ENCODE data around the gene LMO2.

LMO2 gene

DNA sequence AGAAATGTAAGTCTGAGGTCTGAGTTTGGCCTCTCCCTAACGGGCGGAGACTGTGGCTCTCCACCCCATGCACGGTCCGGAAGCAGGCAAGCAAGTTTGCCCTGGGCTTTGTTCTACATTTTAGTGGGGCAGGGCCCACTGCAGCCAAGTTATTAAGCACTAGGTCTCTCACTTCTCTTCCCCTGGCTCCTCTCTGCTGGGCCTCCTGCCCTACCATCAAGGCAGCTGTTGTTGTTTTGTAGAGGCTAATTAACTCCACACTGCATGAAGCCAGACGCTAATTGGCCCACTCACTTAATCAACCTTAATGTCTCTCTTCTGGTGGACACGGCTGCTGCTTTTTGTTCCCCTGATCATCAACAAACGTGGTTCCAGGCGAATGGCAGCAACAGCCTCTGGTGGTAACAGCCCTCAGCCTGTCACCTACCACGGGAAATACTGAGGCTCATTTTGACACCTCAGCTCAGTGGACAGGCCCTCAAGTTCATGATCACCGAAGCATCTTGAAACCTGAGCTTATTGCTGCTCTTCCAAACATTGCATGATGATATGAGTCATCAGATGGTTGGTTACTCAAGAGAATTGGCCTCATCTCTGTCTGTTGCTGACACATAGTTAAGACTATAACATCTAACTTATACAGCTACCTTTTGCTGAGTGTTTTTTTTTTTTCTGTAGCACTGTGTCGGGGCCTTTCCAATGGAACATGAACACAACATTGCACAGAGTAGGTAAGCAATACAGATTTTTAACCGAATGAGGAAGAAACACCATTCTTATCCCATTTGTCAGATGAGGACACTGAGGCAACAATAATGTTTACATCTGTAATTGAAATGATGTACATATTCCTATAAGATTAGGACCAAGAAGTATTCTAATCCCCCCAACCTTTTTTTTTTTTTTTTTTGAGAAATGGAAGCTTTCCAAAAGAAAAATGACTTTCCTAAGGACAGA is 20.8 kb upstream of the LMO2 start:
- no peak for DNase-seq

DNA sequence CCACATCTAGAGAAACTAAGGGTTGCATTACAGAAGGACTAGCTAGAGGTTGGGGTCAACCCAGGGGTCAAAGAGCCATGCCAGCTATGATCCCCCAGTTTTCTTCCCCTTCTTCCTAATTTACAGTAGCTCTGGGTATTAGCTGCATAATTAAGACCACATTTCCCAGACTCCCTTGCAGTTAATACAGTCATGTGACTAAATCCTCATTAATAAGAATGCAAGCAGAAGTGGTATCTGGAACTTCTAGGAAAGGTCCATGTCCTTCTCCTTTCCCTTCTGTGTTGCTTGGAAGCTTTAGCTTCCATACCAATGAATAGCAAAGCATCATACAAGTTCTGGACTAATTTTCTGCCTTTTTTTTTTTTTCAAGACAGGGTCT is 19.1 kb upstream of the LMO2 start:
- no peak for DNase-seq

DNA sequence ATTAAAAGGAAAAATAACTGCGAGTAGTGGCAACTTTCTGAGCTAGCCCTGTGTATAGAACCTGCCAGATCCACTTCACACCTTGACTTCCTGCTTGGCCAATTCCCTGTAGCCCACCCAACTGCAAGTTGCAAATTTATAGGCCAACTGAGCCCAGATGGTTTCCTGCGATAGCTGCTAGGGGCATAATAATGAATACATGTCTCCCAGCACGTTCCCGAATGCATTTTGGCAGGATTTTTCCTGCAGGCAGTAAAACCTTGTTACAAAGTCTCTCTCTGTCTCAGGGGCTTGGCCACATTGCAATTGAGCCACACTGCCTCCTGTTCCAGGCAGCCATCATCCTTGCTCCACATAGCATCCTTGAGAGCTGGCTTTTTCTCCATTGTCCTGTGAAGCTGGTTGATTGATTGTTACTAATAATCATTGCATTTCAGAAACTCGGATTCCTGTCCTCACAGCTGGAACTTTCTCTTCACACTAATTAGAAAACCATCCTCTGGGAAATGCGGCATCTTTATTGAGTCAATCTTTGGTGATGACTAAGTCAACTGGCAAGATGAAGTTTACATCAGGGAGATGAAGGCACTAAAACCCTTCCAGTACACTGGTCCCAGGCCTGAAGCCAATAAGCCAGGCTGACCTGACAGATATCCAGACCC is 18.6 kb upstream of the LMO2 start:
- no peak for DNase-seq

DNA sequence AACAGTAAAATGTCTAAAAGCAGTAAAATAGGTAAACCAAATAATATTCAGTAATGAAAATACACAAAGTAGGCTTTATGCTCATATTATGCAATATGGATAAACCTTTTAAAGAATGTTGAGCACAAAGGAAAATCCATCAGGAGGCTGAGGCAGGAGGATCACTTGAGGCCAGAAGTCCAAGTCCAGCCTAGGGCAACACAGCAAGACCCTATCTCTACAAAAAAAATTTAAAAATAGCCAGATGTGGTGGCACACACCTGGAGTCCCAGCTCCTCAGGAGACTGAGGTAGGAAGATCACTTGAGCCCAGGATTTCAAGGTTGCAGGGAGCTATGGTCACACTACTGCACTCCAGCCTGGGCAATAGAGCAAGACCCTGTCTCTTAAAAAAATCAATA is 17.7 kb upstream of the LMO2 start:
- no peak for DNase-seq

DNA sequence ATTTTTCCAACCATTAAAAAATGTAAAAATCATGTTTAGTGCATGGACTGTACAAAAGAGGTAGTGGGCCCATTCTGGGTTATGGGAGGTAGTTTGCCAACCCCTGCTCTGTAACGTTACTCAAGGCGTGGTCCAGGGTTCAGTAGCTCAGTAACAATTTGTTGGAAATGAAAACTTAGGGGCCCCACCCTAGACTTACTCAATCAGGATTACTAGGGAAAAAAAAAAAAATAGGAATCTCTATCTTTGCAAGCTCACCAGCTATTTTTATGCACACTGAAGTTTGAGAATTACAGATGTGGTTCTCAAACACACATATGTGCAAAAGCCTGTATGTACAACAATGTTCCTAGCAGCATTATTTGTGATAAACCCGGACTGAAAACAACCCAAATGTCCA is 17.3 kb upstream of the LMO2 start:
- DNase-seq, result no peak

DNA sequence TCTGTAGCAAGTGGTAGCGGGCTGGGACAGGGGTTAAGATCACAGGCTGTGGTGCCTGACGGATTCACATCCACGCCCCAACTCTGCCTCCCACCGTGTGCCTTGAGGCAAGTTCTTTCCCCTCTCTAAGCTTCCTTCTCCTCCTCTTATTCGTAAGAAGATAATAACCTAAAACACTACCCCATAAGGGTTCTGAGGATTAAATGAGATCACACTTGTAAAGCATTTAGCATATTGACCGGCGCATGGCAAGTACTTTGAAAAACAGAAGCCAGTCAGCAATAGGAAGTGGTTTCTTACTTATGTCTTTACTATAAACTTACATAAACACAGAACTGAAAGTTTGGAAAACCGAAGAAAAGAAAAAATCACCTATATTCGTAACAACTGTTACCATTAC is 15.5 kb upstream of the LMO2 start:
- no peak for DNase-seq

DNA sequence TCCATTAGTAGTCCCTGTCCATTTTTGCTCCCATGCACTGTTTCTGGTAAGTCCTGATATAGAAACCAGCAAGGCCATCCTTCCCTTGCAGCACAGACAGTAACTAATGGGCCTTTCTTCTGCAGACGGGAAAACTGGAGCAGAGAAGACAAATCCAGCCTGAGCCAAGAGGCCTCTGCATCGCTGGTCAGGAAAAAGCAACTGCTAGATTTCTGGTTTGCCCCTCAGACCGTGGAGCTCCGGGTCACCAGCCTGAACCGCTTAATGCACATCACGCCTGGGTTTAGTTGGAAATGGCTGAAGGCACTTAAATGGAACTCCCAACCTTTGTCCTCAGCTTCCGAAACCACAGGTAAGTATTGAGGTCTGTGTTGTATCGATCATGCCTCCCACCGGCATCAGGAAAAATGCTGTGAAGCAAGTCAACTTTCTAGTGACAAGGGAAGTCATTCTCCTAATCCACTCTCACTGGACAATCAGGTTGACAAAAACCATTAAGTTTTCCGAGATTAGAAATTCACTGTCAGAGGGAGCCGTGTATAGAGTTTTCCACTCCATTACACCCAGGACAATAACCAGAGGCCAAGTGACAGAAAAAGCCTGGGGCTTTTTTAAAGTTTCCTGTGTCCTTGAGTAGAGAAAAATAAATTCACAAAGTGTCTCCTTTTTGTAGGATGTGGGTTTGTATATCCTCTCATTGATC is 14.8 kb upstream of the LMO2 start:
- DNase-seq, result no peak

DNA sequence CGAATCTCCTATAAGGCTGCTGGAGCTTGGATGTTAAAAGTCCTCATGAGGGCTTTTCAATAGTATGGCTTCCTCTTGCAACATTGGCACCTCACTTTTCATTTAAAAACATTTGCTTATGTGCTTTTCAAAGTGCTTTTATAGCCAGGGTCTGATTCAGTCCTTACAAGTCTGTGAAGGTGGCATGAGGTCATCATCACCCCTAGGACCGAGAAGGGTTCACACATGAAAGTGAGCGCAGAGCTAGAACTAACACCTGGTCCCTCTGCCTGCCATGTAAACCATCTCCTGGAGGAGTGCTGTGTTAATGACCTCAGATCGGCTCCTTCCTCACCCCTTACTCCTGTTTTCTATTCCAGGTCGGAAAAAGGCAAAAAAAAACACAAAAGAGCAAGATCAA is 12.2 kb upstream of the LMO2 start:
- DNase-seq, result no peak

DNA sequence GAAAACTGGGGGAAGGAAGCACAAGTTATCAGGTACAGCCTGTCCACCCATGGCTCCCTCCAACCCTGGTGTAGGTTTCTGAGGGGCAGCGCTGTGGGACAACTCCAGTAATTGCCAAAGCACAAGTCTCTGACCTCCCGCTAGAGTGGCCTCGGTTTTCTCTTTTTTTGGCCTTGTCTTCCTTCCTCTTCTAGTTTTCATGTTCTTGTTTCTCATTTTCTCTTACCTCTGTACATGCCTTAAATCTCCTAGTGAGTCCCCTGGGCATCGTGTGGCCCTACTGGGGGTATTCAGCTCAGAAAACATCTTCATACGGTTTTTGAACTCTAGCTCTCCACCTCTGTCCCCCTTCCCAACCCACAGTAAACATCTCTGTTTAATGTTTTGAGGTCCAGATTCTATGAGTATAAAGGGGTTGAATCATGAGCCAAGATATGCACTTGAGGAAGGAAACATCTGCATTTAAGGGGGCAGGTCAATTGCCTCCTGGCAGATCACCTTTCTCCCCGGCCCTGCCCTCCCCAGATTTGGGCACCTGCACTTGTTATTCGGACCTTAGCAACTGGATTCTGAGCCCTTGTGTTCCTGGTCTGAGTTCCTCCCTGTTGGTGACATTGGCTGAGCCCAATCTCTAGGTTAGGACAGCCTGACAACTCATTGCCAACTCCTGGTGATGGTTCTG is 8.4 kb upstream of the LMO2 start:
- DNase-seq, result no peak

DNA sequence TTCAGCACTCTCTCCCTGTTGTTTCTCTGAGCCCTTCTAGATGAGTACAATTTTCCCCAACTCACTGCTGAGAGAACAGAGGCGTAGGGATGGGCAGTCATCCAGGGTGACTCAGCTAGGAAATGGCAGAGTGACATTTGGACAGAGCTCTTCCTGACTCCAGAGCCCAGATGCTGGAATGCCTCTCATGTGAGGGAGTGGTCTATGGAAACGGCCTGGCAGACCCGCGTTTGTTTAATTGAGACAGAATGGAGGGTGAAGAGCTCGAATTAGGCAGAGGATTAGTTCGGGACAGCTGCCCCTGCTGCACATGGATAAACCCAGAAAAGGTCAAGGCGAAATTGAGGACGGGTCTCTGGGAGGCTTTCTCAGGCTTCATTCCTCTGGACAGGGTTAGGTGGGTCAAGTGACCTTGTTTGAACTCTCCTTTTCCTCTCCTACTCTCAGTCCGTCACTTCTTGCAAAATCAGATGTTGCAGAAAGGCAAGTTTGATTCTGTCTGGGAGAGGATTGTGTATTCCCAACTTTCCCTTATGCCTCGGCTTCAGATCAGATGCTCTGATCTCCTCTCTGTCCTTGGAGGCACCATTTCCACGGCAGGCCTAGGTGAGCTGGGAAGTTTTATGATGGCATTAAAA is 7.6 kb upstream of the LMO2 start:
- no peak for DNase-seq

DNA sequence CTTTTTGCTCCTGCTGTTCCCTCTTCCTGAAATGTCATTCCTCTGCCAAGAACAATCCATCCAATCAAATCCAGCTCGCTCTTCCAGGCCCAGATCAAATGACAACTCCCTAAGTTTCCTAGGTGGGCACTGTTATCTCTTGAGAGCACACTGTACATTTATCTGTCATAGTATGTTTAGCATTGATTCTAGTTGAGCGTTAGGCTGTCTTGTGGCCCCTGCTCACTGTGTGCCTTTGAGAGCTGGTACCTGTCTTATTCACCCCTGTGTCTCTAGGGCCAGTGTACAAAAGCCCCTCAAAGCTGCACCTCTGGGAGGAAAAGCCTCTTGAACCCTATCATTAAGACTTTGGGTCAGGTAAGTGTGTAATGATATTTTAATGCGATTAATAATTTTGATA is 7.1 kb upstream of the LMO2 start:
- no peak for DNase-seq

DNA sequence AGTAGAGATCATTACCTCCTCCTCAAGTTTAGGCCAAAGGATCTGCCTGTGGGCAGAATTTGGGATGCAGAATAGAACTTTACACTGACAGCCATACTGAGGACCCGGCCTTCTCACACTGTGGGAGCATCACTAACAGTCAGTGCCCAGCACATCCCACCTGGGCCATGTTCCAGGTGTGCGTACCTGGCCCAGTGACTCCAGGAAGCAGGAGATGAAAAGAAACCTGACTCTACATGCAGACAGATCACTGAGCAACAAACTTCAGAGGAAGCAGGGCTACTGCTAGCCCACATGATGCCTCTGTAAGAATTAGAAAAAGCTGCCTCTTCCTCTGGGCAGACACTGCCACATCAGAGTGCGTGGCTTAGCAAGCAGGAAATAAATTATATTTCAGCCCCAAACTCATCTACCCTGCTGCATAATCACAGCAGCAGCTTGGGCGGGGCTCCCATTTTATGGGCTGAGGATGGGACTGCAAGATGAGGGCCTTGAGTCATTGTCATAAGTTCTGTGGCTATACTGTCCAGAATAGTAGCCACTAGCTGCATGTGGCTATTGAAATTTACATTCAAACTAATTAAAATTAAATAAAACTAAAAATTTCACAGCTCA is 6.0 kb upstream of the LMO2 start:
- DNase-seq, result no peak

DNA sequence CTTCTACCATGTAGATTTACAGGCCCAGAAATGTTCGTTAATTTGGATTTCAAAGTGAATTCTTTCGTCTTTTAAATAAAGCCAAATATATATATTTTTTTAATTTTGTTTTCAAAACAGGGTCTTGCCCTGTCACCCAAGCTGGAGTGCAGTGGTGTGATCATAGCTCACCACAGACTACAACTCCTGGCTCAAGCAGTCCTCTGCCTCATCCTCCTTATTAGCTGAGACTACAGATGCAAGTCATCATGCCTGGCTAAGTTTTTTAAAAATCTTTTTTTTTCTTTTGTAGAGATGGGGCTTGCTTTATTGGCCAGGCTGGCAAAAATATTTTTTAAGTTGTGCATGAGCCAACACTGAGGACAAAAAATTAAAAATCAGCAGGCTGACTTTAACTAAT is 5.0 kb upstream of the LMO2 start:
- DNase-seq, result no peak

DNA sequence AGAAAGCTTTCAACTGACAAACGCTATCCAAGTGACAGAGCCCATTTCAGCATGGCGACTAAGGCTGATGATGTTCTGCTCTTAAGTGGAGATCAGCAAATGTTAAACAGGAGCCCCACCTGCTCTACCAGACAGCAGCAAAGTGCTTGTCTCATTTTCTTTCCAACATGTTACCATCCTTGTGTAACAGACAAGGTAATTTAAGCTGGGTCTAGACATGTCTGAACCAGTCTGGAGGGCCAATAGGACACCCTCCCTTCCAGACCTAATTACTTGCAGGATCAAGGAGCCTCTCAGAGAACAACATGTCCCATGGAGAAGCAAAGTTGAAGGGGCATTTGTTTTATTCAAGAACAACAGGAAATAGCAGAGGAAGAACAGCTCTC is 3.9 kb upstream of the LMO2 start:
- no peak for DNase-seq

DNA sequence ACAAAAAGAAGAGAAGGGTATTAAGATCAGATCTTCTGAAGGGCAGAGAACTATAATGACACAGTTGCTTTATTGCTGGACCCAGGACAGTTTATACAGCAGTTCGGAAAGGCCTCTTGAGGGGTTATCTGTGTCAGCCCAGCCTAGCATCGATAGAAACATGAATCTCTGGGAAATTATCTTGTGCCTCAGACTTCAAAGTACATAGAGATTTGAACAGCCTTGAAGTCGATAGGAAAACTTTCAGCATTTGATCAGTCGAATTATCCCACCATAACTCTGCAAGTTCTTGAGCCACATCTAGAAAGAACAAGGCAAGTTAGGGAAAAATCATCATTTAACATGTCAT is 2.5 kb upstream of the LMO2 start:
- no peak for DNase-seq

DNA sequence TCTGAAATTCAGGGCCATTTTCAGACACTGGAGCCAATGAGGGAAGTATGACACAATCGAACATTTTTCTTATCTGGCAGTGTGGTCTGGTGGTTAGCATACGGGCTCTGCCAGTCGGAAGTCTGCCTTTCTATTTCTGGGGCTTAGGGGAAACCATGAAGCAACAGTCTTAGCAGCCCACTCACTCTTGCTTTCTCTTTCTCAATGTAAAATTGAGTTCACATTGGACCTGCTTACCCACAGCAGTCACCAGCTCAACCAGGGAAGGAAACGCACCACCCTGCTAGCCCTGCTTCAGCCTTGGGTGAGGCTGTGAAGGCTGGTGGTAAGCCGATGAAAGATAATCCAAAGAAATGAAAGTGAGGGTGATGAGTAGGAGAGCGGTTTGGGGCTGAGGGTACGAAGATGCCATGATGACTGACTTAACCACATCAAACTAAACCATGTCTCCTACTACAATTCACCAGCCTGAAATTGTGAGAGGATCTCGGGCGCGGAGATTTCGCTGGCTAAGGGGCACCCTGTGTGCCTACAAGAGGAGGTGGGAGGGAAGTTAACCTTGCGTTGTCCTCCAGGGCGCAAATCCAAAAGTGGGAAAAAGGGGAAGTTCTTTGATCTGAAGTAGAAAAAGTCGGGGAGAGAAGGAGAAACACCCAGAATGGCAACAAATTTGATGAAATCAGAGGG is 2.0 kb upstream of the LMO2 start:
- DNase-seq, result peak; percentile 67

DNA sequence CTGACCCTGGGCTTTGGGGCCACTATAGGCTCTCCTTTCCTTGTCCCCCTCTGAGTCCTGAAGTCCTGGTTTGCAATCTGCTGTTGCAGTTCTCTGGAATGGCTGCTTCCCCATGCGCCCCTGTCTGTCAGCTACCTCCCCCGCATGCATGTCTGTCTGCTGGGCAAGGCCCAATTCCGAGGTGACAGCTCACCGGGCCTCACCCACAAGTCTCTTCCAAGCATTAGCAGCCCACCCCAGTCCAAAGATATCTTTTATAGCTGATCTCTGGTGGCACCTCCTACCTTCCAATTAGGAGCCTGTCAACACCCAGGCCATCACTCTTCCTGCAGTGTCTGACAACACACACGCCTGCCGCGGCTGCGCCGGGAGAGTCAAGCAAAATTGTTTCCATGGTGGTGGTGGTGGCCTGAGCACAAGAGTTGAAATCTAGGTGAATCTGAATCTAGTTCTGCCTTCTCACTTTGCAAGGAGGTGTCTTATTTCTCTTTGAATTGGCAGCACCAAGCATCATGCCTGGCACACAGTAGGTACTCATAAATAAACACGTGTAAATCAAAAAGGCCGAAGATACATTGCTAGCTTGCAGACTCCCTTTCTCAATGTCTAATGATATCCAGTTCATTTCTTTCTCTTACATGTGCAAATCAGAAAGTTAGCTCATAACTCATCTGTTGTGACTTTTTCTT is 1.2 kb upstream of the LMO2 start:
- DNase-seq, result no peak

DNA sequence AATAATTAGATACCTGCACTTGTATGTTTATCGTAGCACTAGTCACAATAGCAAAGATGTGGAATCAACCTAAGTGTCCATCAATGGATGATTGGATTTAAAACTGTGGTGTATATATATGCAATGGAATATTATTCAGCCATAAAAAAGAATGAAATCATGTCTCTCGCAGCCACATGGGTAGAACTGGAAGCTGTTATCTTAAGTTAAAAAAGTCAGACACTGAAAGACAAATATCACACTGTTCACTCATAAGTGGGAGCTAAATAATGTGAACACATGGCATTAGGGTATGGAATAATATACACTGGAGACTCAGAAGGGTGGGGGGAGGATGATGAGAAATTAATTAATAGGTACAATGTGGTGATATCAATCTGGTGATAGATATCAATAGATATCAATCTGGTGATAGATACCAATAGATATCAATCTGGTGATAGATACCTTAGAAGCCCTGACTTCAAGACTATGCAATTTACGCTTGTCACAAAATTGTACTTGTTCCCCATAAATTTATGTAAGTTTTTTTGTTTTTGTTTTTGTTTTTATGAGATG is 2.0 kb downstream of the LMO2 start:
- DNase-seq, result no peak

DNA sequence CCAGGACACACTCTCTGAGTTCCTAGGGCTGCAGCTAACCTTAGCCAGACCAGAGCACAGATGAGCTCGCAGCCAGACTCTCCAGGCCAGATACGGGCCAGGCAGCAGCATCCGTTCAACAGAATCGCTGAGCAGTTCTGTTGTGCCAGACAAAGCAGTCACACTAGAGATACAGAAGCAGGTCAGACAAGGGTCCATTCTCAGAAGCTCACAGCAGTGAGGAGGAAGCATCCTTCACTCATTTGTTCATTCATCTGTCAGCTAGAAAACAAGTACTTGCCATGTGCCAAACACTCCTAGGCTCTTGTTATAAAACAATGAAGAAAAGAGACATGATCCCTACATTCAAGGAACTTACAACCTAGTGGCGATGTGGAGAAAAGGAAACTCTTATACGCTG is 2.6 kb downstream of the LMO2 start:
- no peak for DNase-seq

DNA sequence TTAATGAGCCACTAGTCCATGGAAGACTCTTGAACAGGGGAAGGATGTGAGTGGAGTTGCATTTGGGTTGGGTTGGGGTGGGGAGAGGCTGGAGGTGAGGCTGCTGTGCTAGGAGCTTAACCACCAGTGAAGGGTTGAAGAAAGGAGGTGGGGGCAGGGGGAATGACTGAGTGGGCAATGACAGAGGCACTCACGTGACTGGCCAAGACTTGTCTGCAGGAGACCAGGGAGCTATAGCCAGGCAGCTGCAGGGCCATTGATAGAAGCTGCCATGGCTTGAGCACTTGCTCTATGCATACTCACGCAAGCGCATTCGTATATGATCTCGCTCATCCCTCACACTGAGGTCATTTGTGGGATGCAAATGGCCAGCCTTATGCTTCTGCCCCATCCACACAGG is 4.0 kb downstream of the LMO2 start:
- no peak for DNase-seq

Data from stimulated activated CD4-positive, alpha-beta T cell treated with anti-CD3 and anti-CD28 coated beads, Interleukin-4, amount 100 ng/mL, for 1 hour (primary cell).